ENCODE results near the gene DNER.
"Not testable (repeated sequence)": the region's sequence is repeated elsewhere in the genome, so short reads cannot be mapped to it uniquely, and the experiment has no call there.

DNER gene

GRCh38 chr2:229376866-229377265 is 337.5 kb downstream of the DNER start:
- TF ChIP-seq CTCF (IDR thresholded peaks at IDR 0.05; ENCODE audit: insufficient read depth, low read length, poor library complexity, severe bottlenecking), result no peak
- H3K27me3 ChIP-seq (replicated peaks; ENCODE audit: control insufficient read depth, insufficient read depth, low read length), result no peaks in the 10 kb centered on the region; the same call in 1 of the 2 replicates
- H3K4me3 ChIP-seq (replicated peaks; ENCODE audit: low read depth, low read length), result no peak overlapping the region
- DNase-seq (ENCODE audit: extremely low read depth, insufficient read length), result no peak
- no peaks in the 10 kb centered on the region for H3K36me3 ChIP-seq (ENCODE audit: control insufficient read depth, insufficient read depth, low read length)

GRCh38 chr2:229375251-229375650 is 339.1 kb downstream of the DNER start:
- H3K36me3 ChIP-seq (ENCODE audit: control insufficient read depth, insufficient read depth, low read length), result no peaks in the 10 kb centered on the region
- DNase-seq (ENCODE audit: extremely low read depth, insufficient read length), result no peak
- TF ChIP-seq CTCF (IDR thresholded peaks at IDR 0.05; ENCODE audit: insufficient read depth, low read length, poor library complexity, severe bottlenecking), result no peak
- H3K27me3 ChIP-seq (replicated peaks; ENCODE audit: control insufficient read depth, insufficient read depth, low read length), result no peaks in the 10 kb centered on the region; the same call in 1 of the 2 replicates
- H3K4me3 ChIP-seq (replicated peaks; ENCODE audit: low read depth, low read length), result no peak overlapping the region

- H3K36me3 ChIP-seq (ENCODE audit: control insufficient read depth, insufficient read depth, low read length); H3K4me3 ChIP-seq (replicated peaks; ENCODE audit: low read depth, low read length): not testable (repeated sequence)
Observed at GRCh38 chr2:229373311-229373710, 341.0 kb downstream of the DNER start.

GRCh38 chr2:229372207-229372606 is 342.1 kb downstream of the DNER start:
- Histone ChIP-seq H3K27me3 (replicated peaks; ENCODE audit: control insufficient read depth, insufficient read depth, low read length) (no peaks in the 10 kb centered on the region; the same call in 1 of the 2 replicates), H3K4me3 (replicated peaks; ENCODE audit: low read depth, low read length) (no peak overlapping the region), H3K36me3 (ENCODE audit: control insufficient read depth, insufficient read depth, low read length) (no peaks in the 10 kb centered on the region)
- no peak for DNase-seq (ENCODE audit: extremely low read depth, insufficient read length)
- TF ChIP-seq CTCF (IDR thresholded peaks at IDR 0.05; ENCODE audit: insufficient read depth, low read length, poor library complexity, severe bottlenecking), result no peak

More at GRCh38 chr2:229373311-229373710, 341.0 kb downstream of the DNER start:
- H3K27me3 ChIP-seq (replicated peaks; ENCODE audit: control insufficient read depth, insufficient read depth, low read length); DNase-seq (ENCODE audit: extremely low read depth, insufficient read length): not testable (repeated sequence)

GRCh38 chr2:229371086-229371485 is 343.3 kb downstream of the DNER start:
- TF ChIP-seq CTCF (IDR thresholded peaks at IDR 0.05; ENCODE audit: insufficient read depth, low read length, poor library complexity, severe bottlenecking), result no peak
- DNase-seq (ENCODE audit: extremely low read depth, insufficient read length), result no peak
- Histone ChIP-seq H3K27me3 (replicated peaks; ENCODE audit: control insufficient read depth, insufficient read depth, low read length) (no peaks in the 10 kb centered on the region; the same call in 1 of the 2 replicates), H3K36me3 (ENCODE audit: control insufficient read depth, insufficient read depth, low read length) (no peaks in the 10 kb centered on the region), H3K4me3 (replicated peaks; ENCODE audit: low read depth, low read length) (no peak overlapping the region)

GRCh38 chr2:229370509-229370908 is 343.8 kb downstream of the DNER start:
- DNase-seq (ENCODE audit: extremely low read depth, insufficient read length), result no peak
- no peaks in the 10 kb centered on the region; the same call in 1 of the 2 replicates for H3K27me3 ChIP-seq (replicated peaks; ENCODE audit: control insufficient read depth, insufficient read depth, low read length)
- no peak overlapping the region for H3K4me3 ChIP-seq (replicated peaks; ENCODE audit: low read depth, low read length)
- no peaks in the 10 kb centered on the region for H3K36me3 ChIP-seq (ENCODE audit: control insufficient read depth, insufficient read depth, low read length)
- TF ChIP-seq CTCF (IDR thresholded peaks at IDR 0.05; ENCODE audit: insufficient read depth, low read length, poor library complexity, severe bottlenecking), result no peak

All from GM06990 (cell line).